Measurements from ENCODE around the gene MSX1. TPM values are rescaled to one million over a fixed set of nuclear protein-coding genes. Genes with fewer than 3 reads are reported as not detected.

MSX1 gene
- total and polyA plus RNA-seq, 2 of the 8 experiments (the other 6 are each of a cell fraction or from before 2014, with no cell fraction given), result 0.47 TPM; not detected in 1

GRCh38 chr4:4854649-4855295 is 4.7 kb upstream of the MSX1 start:
- H3K56ac ChIP-seq (replicated peaks; ENCODE audit: insufficient read length, low read depth, low read length), result no peak overlapping the region
- no peak overlapping the region for H4K5ac ChIP-seq (ENCODE audit: insufficient read length, low read depth, low read length)
- no peak overlapping the region for H3K14ac ChIP-seq (ENCODE audit: insufficient read length)
- no peak overlapping the region for H2BK5ac ChIP-seq (ENCODE audit: low read depth, low read length)
- CTCF ChIA-PET (ENCODE audit: partially characterized antibody), result interaction anchor here (1.3 to 3.6 kb wide), 2 partner anchors 10 to 185 kb away, joined by 4 to 12 read pairs; no protein-coding TSS in a partner anchor
- H3K18ac ChIP-seq (ENCODE audit: extremely low read depth, low read length), result no peak overlapping the region
- H2BK15ac ChIP-seq (ENCODE audit: low read length), result no peak overlapping the region; the same call in 1 of the 2 replicates
- H2AK5ac ChIP-seq (ENCODE audit: low read depth, low read length), result 0 out of 2 replicates have a peak overlapping the region, but pooled peaks have one; percentile 53
- FAIRE-seq (no peak), DNase-seq (ENCODE audit: low read depth in 1 of 2, low spot score in 2 of 2) (no peak)
- no peak overlapping the region for H3K9ac ChIP-seq (replicated peaks in 1 of 4; ENCODE audit: extremely low read depth in 1 of 4, low read depth in 3 of 4, low read length in 3 of 4)
- no peaks in the 10 kb centered on the region for H3K79me2 ChIP-seq (ENCODE audit: control insufficient read depth in 1 of 2, insufficient read depth in 2 of 2, low read length in 2 of 2)
- H3K79me1 ChIP-seq (ENCODE audit: low read depth, low read length), result no peaks in the 10 kb centered on the region
- H3K23ac ChIP-seq (ENCODE audit: insufficient read length), result no peak overlapping the region
- peaks cover 0 to 22% (median 11%) of the 10 kb centered on the region in 4 experiments; a peak in 6 of 7 replicates for H3K4me1 ChIP-seq (replicated peaks in 1 of 4; ENCODE audit: control insufficient read depth in 3 of 4, insufficient read depth in 4 of 4, low read length in 3 of 4)
- no peaks in the 10 kb centered on the region for H3K9me3 ChIP-seq (ENCODE audit: insufficient read depth in 2 of 2, low read depth in 1 of 2, low read length in 1 of 2)
- no peak overlapping the region for H3K4ac ChIP-seq (replicated peaks; ENCODE audit: insufficient read length, low read depth, low read length)
- H3K23me2 ChIP-seq (ENCODE audit: low read depth, low read length), result peaks cover 5% of the 10 kb centered on the region; the same call in 1 of the 2 replicates
- POLR2A ChIA-PET (ENCODE audit: partially characterized antibody), result interaction anchor here (1.4 kb wide), 1 partner anchor 12 kb away, joined by 3 read pairs; no protein-coding TSS in a partner anchor
- no peak overlapping the region for H2BK20ac ChIP-seq (ENCODE audit: low read length)
- H3K27ac ChIP-seq (ENCODE audit: low read depth, low read length), result no peak overlapping the region
- no peak overlapping the region for H2AFZ ChIP-seq (ENCODE audit: low read length)
- H4K20me1 ChIP-seq (replicated peaks in 1 of 2; ENCODE audit: control insufficient read depth in 1 of 2, insufficient read depth in 2 of 2, low read length in 2 of 2), result peaks cover 45 to 46% of the 10 kb centered on the region in 2 experiments
- 8% methylated on average over 23 of the region's 31 CpGs; no CpG with 5 or more reads in 1 of the 2 experiments for WGBS, 2 experiments (ENCODE audit: extremely low coverage in 1 of 2, insufficient coverage in 1 of 2, insufficient read length in 1 of 2, insufficient replicate concordance in 2 of 2, low coverage in 1 of 2, low lambda C conversion rate in 2 of 2, missing lambda C conversion rate in 1 of 2)
- H4K8ac ChIP-seq (ENCODE audit: extremely low read depth, insufficient read depth, low read length), result no peak overlapping the region
- H3K4me2 ChIP-seq (ENCODE audit: insufficient read depth in 1 of 2, low read depth in 2 of 2, low read length in 2 of 2), result no peak overlapping the region; a peak in 1 of 4 replicates
- H2BK12ac ChIP-seq (ENCODE audit: low read depth, low read length), result no peak overlapping the region
- H3K4me3 ChIP-seq (ENCODE audit: extremely low read depth in 1 of 4, insufficient read depth in 2 of 4, low read depth in 3 of 4, low read length in 4 of 4), result no peak overlapping the region
- no peaks in the 10 kb centered on the region for H3K36me3 ChIP-seq (ENCODE audit: control insufficient read depth in 2 of 4, insufficient read depth in 4 of 4, low read length in 3 of 4)
- peaks cover 88 to 96% (median 93%) of the 10 kb centered on the region in 4 experiments for H3K27me3 ChIP-seq (replicated peaks in 1 of 4; ENCODE audit: control insufficient read depth in 3 of 4, extremely low read depth in 1 of 4, insufficient read depth in 3 of 4, low read length in 3 of 4)
- H2BK120ac ChIP-seq (replicated peaks; ENCODE audit: low read depth, low read length), result no peak overlapping the region
- no peak overlapping the region for H4K91ac ChIP-seq (replicated peaks; ENCODE audit: insufficient read length, low read length)
- peak; percentile 40 for TF ChIP-seq SUZ12 (IDR thresholded peaks at IDR 0.05; ENCODE audit: low read length)
- TF ChIP-seq EZH2 (IDR thresholded peaks at IDR 0.05; ENCODE audit: low read depth, low read length, severe bottlenecking), result peak; percentile 72
- TF ChIP-seq TAF1 (IDR thresholded peaks at IDR 0.05; ENCODE audit: low read depth, low read length), result no peak
- TF ChIP-seq JUN (IDR thresholded peaks at IDR 0.05; ENCODE audit: low read depth, low read length), result no peak
- TF ChIP-seq KDM5A (IDR thresholded peaks at IDR 0.05; ENCODE audit: low read length), result no peak
- TF ChIP-seq ZNF274 (IDR thresholded peaks at IDR 0.05; ENCODE audit: borderline replicate concordance, extremely low read depth, low read length), result no peak
- TF ChIP-seq HDAC6 (IDR thresholded peaks at IDR 0.05; ENCODE audit: low read depth, low read length), result no peak
- peak; percentile 24 for TF ChIP-seq RNF2 (IDR thresholded peaks at IDR 0.05; ENCODE audit: borderline replicate concordance, low read depth, low read length, missing control alignments, poor library complexity, severe bottlenecking)
- no peak for TF ChIP-seq YY1 (IDR thresholded peaks at IDR 0.05; ENCODE audit: low read depth, low read length)
- TF ChIP-seq SIRT6 (IDR thresholded peaks at IDR 0.05; ENCODE audit: low read length), result no peak
- no peak for TF ChIP-seq CEBPB (IDR thresholded peaks at IDR 0.05; ENCODE audit: low read depth, low read length)
- TF ChIP-seq SIN3A (conservative IDR thresholded peaks at IDR 0.05 in 1 of 2, IDR thresholded peaks at IDR 0.05 in 1 of 2; ENCODE audit: low read depth in 1 of 2, low read length in 2 of 2), result no peak
- no peak for TF ChIP-seq SP4 (IDR thresholded peaks at IDR 0.05; ENCODE audit: low read length)
